ENCODE measurements around the gene ERGIC1. TPM values are rescaled to one million over a fixed set of nuclear protein-coding genes. Genes with fewer than 3 reads are reported as not detected.

The ERGIC1 gene
- polyA plus RNA-seq, 1 donor from 2014 or later: 59.1 TPM

GRCh38 chr5:172867761-172868435 lies 33.8 kb downstream of the ERGIC1 start:
- Histone ChIP-seq H3K9ac (ENCODE audit: low read length) (no peak overlapping the region), H3K36me3 (ENCODE audit: insufficient read depth, low read length) (no peaks in the 10 kb centered on the region), H3K9me3 (ENCODE audit: low read length) (no peaks in the 10 kb centered on the region), H3K4me3 (ENCODE audit: low read length) (no peak overlapping the region), H3F3A (ENCODE audit: insufficient read depth, low read length, poor library complexity, severe bottlenecking) (no peaks in the 10 kb centered on the region), H3K9me2 (ENCODE audit: insufficient read depth, low read length) (no peaks in the 10 kb centered on the region), H3K27me3 (ENCODE audit: insufficient read depth, low read depth, low read length) (no peaks in the 10 kb centered on the region), H3K4me2 (ENCODE audit: low read length) (no peak overlapping the region), H3K27ac (ENCODE audit: low read length) (no peak overlapping the region), H3K79me2 (replicated peaks; ENCODE audit: insufficient read depth, low read length) (no peaks in the 10 kb centered on the region), H2AFZ (ENCODE audit: low read depth, low read length) (no peak overlapping the region), H4K20me1 (ENCODE audit: insufficient read depth) (no peaks in the 10 kb centered on the region)
- TF ChIP-seq REST (IDR thresholded peaks at IDR 0.05; ENCODE audit: borderline replicate concordance) (no peak), SMC3 (conservative IDR thresholded peaks at IDR 0.05; ENCODE audit: poor library complexity) (no peak), EZH2 (IDR thresholded peaks at IDR 0.05; ENCODE audit: borderline replicate concordance, insufficient read depth, low read length, poor library complexity, severe bottlenecking) (no peak), MXI1 (conservative IDR thresholded peaks at IDR 0.05; ENCODE audit: poor library complexity, severe bottlenecking) (no peak), TAF1 (IDR thresholded peaks at IDR 0.05; ENCODE audit: low read depth) (no peak), EP300 (conservative IDR thresholded peaks at IDR 0.05; ENCODE audit: poor library complexity, severe bottlenecking) (no peak), RAD21 (conservative IDR thresholded peaks at IDR 0.05) (no peak), POLR2AphosphoS5 (IDR thresholded peaks at IDR 0.05) (no peak), CTCF (IDR thresholded peaks at IDR 0.05; ENCODE audit: poor library complexity, severe bottlenecking) (no peak)

GRCh38 chr5:172868436-172868923 lies 34.4 kb downstream of the ERGIC1 start:
- H2AFZ ChIP-seq (ENCODE audit: low read depth, low read length): no peak overlapping the region

More at GRCh38 chr5:172868436-172868923, 34.4 kb downstream of the ERGIC1 start:
- Histone ChIP-seq H3K27me3 (ENCODE audit: insufficient read depth, low read depth, low read length) (no peaks in the 10 kb centered on the region), H3K9me3 (ENCODE audit: low read length) (no peaks in the 10 kb centered on the region), H4K20me1 (ENCODE audit: insufficient read depth) (no peaks in the 10 kb centered on the region), H3K79me2 (replicated peaks; ENCODE audit: insufficient read depth, low read length) (no peaks in the 10 kb centered on the region), H3K36me3 (ENCODE audit: insufficient read depth, low read length) (no peaks in the 10 kb centered on the region), H3K4me2 (ENCODE audit: low read length) (no peak overlapping the region), H3K4me3 (ENCODE audit: low read length) (no peak overlapping the region), H3K9me2 (ENCODE audit: insufficient read depth, low read length) (no peaks in the 10 kb centered on the region), H3K27ac (ENCODE audit: low read length) (no peak overlapping the region), H3F3A (ENCODE audit: insufficient read depth, low read length, poor library complexity, severe bottlenecking) (no peaks in the 10 kb centered on the region), H3K9ac (ENCODE audit: low read length) (no peak overlapping the region)
- TF ChIP-seq CTCF (IDR thresholded peaks at IDR 0.05; ENCODE audit: poor library complexity, severe bottlenecking): no peak
